GM21390 (cell line): ENCODE data around the gene LRRC61.
A peak's percentile ranks its signal among the peaks of the same experiment; 100 is the strongest.

ENCODE experiments used
- ATAC-seq: cut with Tn5 transposase; IDR thresholded peaks from one replicate; pipeline ENCODE4 v1.9.1; 2021; ENCODE audit not compliant: unreplicated experiment

LRRC61 gene

DNA sequence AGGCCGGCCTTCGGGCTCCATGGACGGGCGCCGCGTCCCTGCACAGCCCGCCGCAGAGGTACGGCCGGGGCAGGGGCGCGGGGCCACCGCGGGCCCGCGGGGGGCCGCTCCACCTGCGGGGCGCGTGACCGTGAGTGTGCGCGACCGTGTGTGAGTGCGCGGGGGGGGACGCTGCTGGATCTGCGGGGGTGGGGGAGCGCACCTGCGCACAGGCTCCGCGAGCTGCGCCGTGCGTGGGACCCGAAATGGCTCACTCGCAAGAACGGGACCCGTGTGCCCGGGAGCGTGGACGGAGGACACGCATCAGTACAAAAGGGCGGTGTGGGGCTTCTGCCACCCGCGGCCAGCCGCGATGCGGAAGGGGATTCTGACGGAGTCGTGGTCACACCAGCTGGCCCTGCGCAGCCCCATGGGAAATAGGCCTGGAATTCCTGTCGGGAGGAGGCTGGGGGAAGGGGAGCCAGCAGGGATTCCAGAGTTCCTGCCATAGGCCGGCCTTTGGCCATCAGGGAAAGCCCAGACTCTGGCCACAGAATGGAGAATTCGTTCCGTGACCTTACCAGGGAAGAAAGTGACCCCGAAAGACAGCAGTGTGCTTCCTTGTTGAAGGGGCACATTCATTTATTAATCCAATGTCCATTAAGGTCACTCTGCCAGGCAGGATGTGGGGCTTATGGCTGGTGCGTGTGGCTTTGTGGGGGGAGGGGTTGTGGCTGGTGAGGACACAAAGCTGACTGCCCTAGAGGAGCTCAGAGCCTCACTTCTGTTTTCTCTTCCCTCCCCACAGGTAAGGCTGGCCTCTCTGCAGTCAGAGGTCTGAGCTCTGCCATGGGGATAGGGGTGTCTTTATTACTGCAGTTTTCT is 46.0 kb downstream of the LRRC61 start:
- peak; percentile 45 for ATAC-seq

GRCh38 chr7:150369748-150370501 is 46.8 kb downstream of the LRRC61 start:
- no peak for ATAC-seq

DNA sequence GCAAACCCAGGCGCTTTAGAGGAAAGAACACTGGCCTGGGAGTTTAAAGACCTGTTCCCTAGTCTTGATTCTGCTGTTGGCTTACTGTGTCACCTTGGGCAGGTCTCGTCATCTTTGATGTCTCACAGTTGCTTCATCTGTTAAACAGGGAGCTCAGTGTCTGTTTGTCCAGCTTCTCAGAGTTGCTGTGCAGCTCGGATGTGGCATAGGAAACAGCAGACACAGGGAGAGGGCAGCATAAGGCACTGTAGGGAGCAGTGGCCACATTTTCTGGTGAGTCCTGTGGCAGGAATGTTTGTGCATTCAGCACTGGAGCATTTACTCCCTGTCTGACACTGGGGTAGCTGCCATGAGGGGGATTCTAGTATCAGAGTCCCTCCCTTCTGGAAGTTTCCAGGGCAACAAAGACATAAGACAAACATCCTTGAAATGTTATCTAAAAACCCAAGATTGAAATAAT is 47.5 kb downstream of the LRRC61 start:
- ATAC-seq: no peak

GRCh38 chr7:150371131-150371995 is 48.2 kb downstream of the LRRC61 start:
- ATAC-seq: no peak

GRCh38 chr7:150371996-150372270 is 48.8 kb downstream of the LRRC61 start:
- ATAC-seq: no peak

DNA sequence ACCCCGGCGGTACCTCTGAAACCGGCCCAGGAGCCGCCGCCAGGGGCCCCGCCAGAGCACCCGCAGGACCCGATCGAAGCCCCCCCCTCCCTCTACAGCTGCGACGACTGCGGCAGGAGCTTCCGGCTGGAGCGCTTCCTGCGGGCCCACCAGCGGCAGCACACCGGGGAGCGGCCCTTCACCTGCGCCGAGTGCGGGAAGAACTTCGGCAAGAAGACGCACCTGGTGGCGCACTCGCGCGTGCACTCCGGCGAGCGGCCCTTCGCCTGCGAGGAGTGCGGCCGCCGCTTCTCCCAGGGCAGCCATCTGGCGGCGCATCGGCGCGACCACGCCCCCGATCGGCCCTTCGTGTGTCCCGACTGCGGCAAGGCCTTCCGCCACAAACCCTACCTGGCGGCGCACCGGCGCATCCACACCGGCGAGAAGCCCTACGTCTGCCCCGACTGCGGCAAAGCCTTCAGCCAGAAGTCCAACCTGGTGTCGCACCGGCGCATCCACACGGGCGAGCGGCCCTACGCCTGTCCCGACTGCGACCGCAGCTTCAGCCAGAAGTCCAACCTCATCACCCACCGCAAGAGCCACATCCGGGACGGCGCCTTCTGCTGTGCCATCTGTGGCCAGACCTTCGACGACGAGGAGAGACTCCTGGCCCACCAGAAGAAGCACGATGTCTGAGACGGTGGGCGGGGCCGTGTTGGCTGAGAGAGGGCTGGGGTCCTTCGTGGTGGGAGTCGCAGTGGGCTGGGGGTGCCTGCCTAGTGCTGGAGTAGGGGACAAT is 49.3 kb downstream of the LRRC61 start:
- no peak for ATAC-seq

DNA sequence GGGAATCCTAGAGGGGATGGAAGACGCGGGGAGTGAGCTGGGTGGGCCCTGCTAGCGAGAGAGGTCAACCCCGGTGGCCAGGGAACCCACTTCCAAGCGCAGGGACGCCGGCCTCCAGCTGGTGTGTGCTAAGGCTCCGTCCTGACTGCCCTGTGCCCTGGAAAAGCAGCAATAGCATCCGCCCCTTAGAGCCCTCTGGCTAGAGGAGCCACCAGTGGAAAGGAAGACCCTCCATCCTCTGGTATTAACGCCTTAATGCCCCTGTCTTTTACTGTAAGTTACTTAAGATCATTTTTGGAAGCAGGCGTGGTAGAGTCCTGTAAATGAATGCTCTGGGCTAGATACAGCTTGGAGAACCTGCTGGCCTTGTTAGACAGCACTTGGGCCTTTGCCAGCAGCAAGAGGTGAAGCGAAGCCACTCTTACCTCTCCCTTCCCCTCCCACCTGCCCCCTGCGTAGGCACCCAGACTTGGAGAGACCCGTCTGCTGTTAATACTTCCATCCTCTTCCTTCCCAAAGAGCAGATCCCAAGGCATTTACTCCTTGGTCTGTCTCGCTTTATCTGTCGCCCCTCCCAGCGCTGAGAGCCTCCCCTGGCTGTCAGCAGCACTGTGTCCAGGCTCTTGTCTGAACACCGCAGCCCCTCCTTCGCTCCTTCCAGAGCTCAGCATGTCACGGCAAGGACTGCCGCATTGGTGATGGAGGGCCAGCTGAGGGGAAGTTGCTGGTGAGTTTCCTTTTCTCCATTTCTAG is 50.1 kb downstream of the LRRC61 start:
- ATAC-seq: no peak

DNA sequence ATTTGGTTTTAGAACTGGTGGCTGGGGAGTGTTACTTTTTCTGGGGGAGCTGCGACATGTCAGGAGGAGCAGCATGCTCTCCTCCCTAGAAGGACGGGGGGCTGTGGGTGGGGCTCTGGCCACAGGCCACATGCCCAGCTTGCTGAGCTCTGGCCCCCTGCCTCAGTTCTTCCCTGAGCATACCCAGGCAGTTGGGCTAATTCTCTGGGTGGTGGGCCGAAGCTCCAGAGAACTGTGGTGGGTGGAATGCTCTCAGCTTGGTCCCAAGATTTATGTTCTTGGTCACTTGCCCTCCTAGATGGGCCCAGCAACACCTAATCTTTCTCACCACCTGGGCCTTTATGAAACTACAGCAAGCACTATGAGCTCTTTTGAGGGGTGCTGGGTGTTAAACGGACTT is 50.9 kb downstream of the LRRC61 start:
- no peak for ATAC-seq

DNA sequence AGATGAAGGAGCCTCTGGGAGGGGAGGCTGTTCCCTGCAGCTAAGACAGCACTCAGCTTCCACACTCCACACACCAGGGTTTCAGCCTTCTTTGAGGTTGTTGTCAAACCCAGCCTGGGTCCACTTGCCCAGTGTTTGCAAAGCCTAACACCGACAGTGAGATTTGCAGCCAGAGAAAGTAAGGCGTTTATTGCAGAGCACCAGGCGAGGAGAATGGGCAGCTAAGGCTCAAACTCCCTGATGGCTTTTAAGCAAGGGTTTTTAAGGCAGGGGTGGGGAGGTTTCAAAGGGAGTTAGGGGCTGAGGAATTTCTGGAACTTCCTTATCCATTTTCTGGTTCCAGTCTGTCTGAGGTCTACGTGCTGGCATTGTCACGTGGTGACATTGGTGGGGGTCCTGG is 51.3 kb downstream of the LRRC61 start:
- no peak for ATAC-seq

DNA sequence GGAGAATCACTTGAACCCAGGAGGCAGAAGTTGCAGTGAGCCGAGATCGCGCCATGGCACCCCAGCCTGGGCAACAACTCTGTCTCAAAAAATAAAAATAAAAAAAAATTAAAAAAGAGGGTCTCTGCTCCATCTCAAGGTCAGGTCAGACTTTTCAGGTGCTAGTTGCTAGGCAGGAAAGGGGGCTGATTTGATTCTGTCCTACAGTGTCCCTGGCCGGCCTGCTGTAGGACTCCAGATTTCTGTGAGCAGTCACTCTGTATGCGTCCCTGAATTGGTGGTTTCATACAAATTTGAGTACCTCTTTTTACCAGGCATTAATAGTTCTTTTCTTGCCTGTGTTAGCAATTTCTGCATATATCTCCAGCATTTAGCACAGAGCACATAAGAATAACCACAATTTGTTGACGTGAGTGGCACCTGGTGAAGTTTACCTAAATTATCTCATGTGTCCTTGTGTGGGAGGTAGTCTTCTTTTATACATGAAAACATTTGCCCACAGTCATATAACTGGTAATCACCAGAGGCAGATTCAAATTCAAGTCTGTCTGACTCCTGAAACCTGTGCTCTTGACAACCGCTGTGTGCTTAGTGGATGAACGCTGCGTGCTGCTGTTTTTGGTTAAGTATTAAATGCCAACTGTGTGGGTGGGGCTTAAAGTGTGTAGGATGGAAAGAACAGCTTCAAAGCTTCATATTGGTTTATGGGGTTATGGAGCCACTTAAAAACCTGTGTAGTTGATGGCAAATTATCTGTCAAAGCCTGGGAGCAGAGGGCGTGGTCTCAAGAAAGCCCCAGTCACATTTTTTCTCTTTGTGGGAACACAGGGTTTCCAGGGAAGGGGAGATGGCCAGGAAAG is 52.7 kb downstream of the LRRC61 start:
- no peak for ATAC-seq

GRCh38 chr7:150376560-150376959 is 53.4 kb downstream of the LRRC61 start:
- no peak for ATAC-seq

DNA sequence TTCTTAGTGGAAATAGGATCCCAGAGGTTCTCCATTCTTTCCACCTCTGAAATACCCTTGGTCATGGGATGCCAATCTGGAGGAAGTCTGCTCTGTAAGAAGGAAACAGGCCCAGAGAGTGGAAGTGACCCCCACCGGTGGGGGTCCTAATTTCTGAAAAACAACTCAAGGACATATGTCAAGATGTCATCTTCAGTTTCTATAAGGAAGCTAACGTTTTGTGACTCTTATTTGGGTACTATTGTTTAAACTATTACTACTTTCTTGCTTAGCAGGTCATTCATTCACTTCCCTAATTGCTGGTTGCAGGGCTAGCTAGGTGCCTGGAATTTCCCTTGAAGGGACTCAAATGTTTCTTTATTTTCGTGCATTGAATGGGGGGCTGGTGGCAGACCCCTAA is 54.0 kb downstream of the LRRC61 start:
- no peak for ATAC-seq

GRCh38 chr7:150377635-150378034 is 54.5 kb downstream of the LRRC61 start:
- no peak for ATAC-seq

GRCh38 chr7:150378115-150378852 is 55.1 kb downstream of the LRRC61 start:
- no peak for ATAC-seq

- ATAC-seq: peak; percentile 73
These were observed 55.8 kb downstream of the LRRC61 start, which contains the start of gene ZNF775 for GRCh38 chr7:150378853-150379440. Gene ZNF775 (plus strand): TSS chr7:150379330. CDS start chr7:150388471, 9,141 bp downstream.

GRCh38 chr7:150379441-150380379 is 56.6 kb downstream of the LRRC61 start:
- peak; percentile 26 for ATAC-seq

- ATAC-seq: no peak
These were observed 57.3 kb downstream of the LRRC61 start for GRCh38 chr7:150380463-150380862.
